ENCODE measurements around the gene TMEM163.

DNA sequence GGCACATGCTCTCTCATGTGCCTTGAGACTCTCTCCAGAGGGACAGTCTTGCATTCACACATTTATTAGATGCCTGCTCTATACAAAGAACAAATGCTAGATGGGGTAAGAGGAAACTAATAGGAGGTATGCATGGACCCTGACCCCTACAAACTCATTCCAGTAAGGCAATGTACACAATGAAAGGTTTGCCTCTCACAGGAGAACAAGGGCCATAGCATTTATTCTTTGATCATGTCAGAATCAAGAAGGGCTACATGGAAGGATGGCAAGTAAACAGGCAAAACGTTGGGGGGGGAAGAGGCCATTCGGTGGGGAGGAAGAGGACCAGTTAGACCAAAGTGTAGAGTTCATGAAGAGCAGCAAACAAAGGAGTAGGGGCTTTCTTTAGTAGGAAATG is 130.2 kb downstream of the TMEM163 start:
- TF ChIP-seq, protein P1, sequence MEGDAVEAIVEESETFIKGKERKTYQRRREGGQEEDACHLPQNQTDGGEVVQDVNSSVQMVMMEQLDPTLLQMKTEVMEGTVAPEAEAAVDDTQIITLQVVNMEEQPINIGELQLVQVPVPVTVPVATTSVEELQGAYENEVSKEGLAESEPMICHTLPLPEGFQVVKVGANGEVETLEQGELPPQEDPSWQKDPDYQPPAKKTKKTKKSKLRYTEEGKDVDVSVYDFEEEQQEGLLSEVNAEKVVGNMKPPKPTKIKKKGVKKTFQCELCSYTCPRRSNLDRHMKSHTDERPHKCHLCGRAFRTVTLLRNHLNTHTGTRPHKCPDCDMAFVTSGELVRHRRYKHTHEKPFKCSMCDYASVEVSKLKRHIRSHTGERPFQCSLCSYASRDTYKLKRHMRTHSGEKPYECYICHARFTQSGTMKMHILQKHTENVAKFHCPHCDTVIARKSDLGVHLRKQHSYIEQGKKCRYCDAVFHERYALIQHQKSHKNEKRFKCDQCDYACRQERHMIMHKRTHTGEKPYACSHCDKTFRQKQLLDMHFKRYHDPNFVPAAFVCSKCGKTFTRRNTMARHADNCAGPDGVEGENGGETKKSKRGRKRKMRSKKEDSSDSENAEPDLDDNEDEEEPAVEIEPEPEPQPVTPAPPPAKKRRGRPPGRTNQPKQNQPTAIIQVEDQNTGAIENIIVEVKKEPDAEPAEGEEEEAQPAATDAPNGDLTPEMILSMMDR (conservative IDR thresholded peaks at IDR 0.05; ENCODE audit: low read length): no peak
- TF ChIP-seq EZH2phosphoT487 (IDR thresholded peaks at IDR 0.05; ENCODE audit: borderline replicate concordance, low read depth, low read length): no peak

Data from OCI-LY7 (cell line).